GM12878 (cell line): Measurements from ENCODE around the gene NFS1. TPM values are rescaled to one million over a fixed set of nuclear protein-coding genes. Genes with fewer than 3 reads are reported as not detected.

Source experiments
- ATAC-seq: fragments of 200-7000 bp; cut with Tn5 transposase; 3 replicates; pipeline ENCODE4 v1.9.1; 2020; ENCODE audit warnings: mild to moderate bottlenecking, moderate library complexity
- BruUV-seq: library from RNA; stranded (reverse); fragments of 400-500 nt; replicated peaks from 2 replicates; lab custom pipeline; 2021; lab: Mats Ljungman, UMichigan
- CTCF ChIA-PET: fragments of 300-600 bp; sonication (Branson Sonifier 250); formaldehyde crosslinking; extraction: SDS; loops from one replicate; lab custom pipeline; 2021; ENCODE audit warnings: inconsistent platforms; lab: Yijun Ruan, JAX
- POLR2A ChIA-PET: fragments of 350-600 bp; formaldehyde crosslinking; extraction: SDS; loops from one replicate; lab custom pipeline; 2021; ENCODE audit warnings: inconsistent platforms; lab: Charles Lee
- RAD21 ChIA-PET: fragments of 300-600 bp; sonication (Branson Sonifier 250); formaldehyde crosslinking; loops from one replicate; lab custom pipeline; 2023; ENCODE audit warnings: antibody characterized with exemption; ENCODE audit not compliant: unreplicated experiment; lab: Charles Lee
- SMC1A ChIA-PET: fragments of 300-600 bp; sonication (Branson Sonifier 250); formaldehyde crosslinking; loops from one replicate; lab custom pipeline; 2023; ENCODE audit not compliant: unreplicated experiment, uncharacterized antibody; lab: Charles Lee
- DNase-seq: peaks from one replicate; pipeline ENCODE4 v3.0.0-alpha.2; 2011; ENCODE audit warnings: low read depth, low spot score
- FAIRE-seq: peaks from 3 replicates; lab custom pipeline; 2011; peaks lifted over from hg19 to GRCh38; lab: Jason Lieb, UNC
- H2AFZ ChIP-seq: 2 replicates; pipeline ENCODE4 v1.6.0; 2011; ENCODE audit warnings: low read depth, low read length, control low read depth; ENCODE audit not compliant: control insufficient read depth
- H3K27ac ChIP-seq: 2 replicates; pipeline ENCODE4 v1.5.1; 2011; ENCODE audit warnings: control low read depth; ENCODE audit not compliant: control insufficient read depth, insufficient read depth
- H3K27me3 ChIP-seq, 2 experiments: replicated peaks in 1 of 2; 2 replicates each; pipeline versions ENCODE4 v1.6.0 to v1.6.1; 2011; ENCODE audit warnings: low read length in 1 of 2; ENCODE audit not compliant: control insufficient read depth in 2 of 2, insufficient read depth in 2 of 2
- H3K36me3 ChIP-seq, 2 experiments: 2 replicates each; pipeline ENCODE4 v1.5.1; 2011; ENCODE audit warnings: low read length in 1 of 2; ENCODE audit not compliant: control insufficient read depth in 2 of 2, insufficient read depth in 2 of 2
- H3K4me1 ChIP-seq: 2 replicates; pipeline ENCODE4 v1.6.1; 2011; ENCODE audit warnings: mild to moderate bottlenecking, low read length, moderate library complexity, mixed read lengths; ENCODE audit not compliant: control insufficient read depth, insufficient read depth
- H3K4me2 ChIP-seq: 2 replicates; pipeline ENCODE4 v1.6.0; 2011; ENCODE audit warnings: control low read depth; ENCODE audit not compliant: control insufficient read depth, insufficient read depth
- H3K4me3 ChIP-seq: fragments of 200-600 bp; sonication (generic); 2 replicates; pipeline ENCODE4 v1.5.1; 2016
- H3K79me2 ChIP-seq: 2 replicates; pipeline ENCODE4 v1.6.0; 2011; ENCODE audit warnings: low read length; ENCODE audit not compliant: control insufficient read depth, insufficient read depth
- H3K9ac ChIP-seq: 2 replicates; pipeline ENCODE4 v1.8.0; 2011; ENCODE audit warnings: low read length, control low read depth, mixed read lengths; ENCODE audit not compliant: control insufficient read depth, insufficient read depth
- H3K9me3 ChIP-seq: replicated peaks from 3 replicates; pipeline ENCODE4 v1.5.1; 2011; ENCODE audit warnings: mild to moderate bottlenecking, low read length; ENCODE audit not compliant: control insufficient read depth, insufficient read depth
- H4K20me1 ChIP-seq: 2 replicates; pipeline ENCODE4 v1.6.0; 2011; ENCODE audit not compliant: control insufficient read depth, insufficient read depth
- BACH1 ChIP-seq: fragments of 450-650 bp; IDR thresholded peaks from 2 replicates; pipeline ENCODE4 v1.6.1; 2017; ENCODE audit warnings: mild to moderate bottlenecking, borderline replicate concordance
- CREB1 ChIP-seq: IDR thresholded peaks from 2 replicates; pipeline ENCODE4 v1.6.1; 2012; ENCODE audit warnings: low read depth, mild to moderate bottlenecking, inconsistent platforms
- FOS ChIP-seq: IDR thresholded peaks from 3 replicates; pipeline ENCODE4 v1.6.1; 2011; ENCODE audit warnings: borderline replicate concordance; ENCODE audit not compliant: insufficient read length; ENCODE audit errors: extremely low read depth
- MXI1 ChIP-seq: fragments of 150-350 bp; IDR thresholded peaks from 2 replicates; pipeline ENCODE4 v1.6.1; 2011; ENCODE audit warnings: low read depth, mild to moderate bottlenecking, inconsistent platforms, low read length, improper control_type of control experiment
- NR2C2 ChIP-seq: IDR thresholded peaks from 2 replicates; pipeline ENCODE4 v1.6.1; 2011; ENCODE audit warnings: borderline replicate concordance, low read depth; ENCODE audit not compliant: control insufficient read depth, insufficient read length
- POU2F2 ChIP-seq: IDR thresholded peaks from 3 replicates; pipeline ENCODE4 v1.6.1; 2011; ENCODE audit warnings: low read depth, mild to moderate bottlenecking, low read length, borderline replicate concordance
- RAD21 ChIP-seq: IDR thresholded peaks from 2 replicates; pipeline ENCODE4 v1.6.1; 2011; ENCODE audit warnings: mild to moderate bottlenecking, low read depth, low read length, moderate library complexity; ENCODE audit not compliant: insufficient read depth
- RBBP5 ChIP-seq: fragments of 200-600 bp; sonication (generic); conservative IDR thresholded peaks from 2 replicates; pipeline ENCODE4 v1.6.1; 2016
- SREBF1 ChIP-seq: IDR thresholded peaks from 2 replicates; pipeline ENCODE4 v1.6.1; 2012; ENCODE audit warnings: mild to moderate bottlenecking, low read length
- STAT1 ChIP-seq: fragments of 450-650 bp; conservative IDR thresholded peaks from 2 replicates; pipeline ENCODE4 v1.6.1; 2014; ENCODE audit warnings: antibody characterized with exemption, mild to moderate bottlenecking
- TCF3 ChIP-seq: IDR thresholded peaks from 2 replicates; pipeline ENCODE4 v1.6.1; 2012; ENCODE audit warnings: low read depth, mild to moderate bottlenecking, low read length, borderline replicate concordance; ENCODE audit not compliant: insufficient read depth
- WRNIP1 ChIP-seq: IDR thresholded peaks from 2 replicates; pipeline ENCODE4 v1.6.1; 2011; ENCODE audit warnings: low read depth, low read length, improper control_type of control experiment, borderline replicate concordance
- YY1 ChIP-seq: IDR thresholded peaks from 2 replicates; pipeline ENCODE4 v1.6.1; 2011; ENCODE audit warnings: low read depth, mild to moderate bottlenecking, low read length
- ZNF207 ChIP-seq: fragments of 450-650 bp; IDR thresholded peaks from 2 replicates; pipeline ENCODE4 v1.6.1; 2014; ENCODE audit warnings: antibody characterized with exemption, mild to moderate bottlenecking, borderline replicate concordance
- WGBS: methylation state at CpG from one replicate; pipeline ENCODE4 v1.1.6; 2016; ENCODE audit warnings: low lambda C conversion rate; ENCODE audit not compliant: insufficient replicate concordance, insufficient coverage; ENCODE audit errors: missing lambda C conversion rate; 5-methylcytosine and 5-hydroxymethylcytosine counted together
- in situ Hi-C: fragments of 300-500 bp; cut with MboI; formaldehyde crosslinking; loops from 9 replicates; pipeline ENCODE4 v1.14.3; 2018; ENCODE audit warnings: mixed read lengths
- intact Hi-C: fragments of 100-400 bp; cut with micrococcal nuclease; formaldehyde crosslinking; loops from one replicate; pipeline ENCODE4 v1.14.2; 2022; ENCODE audit not compliant: unreplicated experiment
- polyA plus RNA-seq, 11 experiments: library from polyadenylated mRNA; depleted of rRNA in 4 of 11; unstranded in 6 of 11; stranded (reverse) in 5 of 11; fragments of >200 nt; fragmentation: Nextera tagmentation in 4 of 11; fragmentation: Illumina TruSeq in 1 of 11; extraction: Ambion mirVana in 4 of 11; extraction: Trizol in 1 of 11; gene quantifications; 1 replicate in 1 of 11; 2 replicates in 10 of 11; pipeline versions ENCODE4 v1.2.1 to v1.2.3, GENCODE V29; 2011 to 2016; ENCODE audit warnings: inconsistent platforms in 2 of 11, missing spikeins in 2 of 11, low read depth in 1 of 11
- total RNA-seq, 4 experiments: library from RNA; depleted of rRNA in 3 of 4; stranded (reverse); fragments of >200 nt in 3 of 4; fragmentation: Illumina TruSeq in 1 of 4; extraction: Trizol in 1 of 4; gene quantifications; 2 replicates each; pipeline versions ENCODE4 v1.2.1 to v1.2.3, GENCODE V29; 2013 to 2021
- TF ChIP-seq, protein P1 (sequence below): fragments of 150-350 bp; IDR thresholded peaks from 2 replicates; pipeline ENCODE4 v1.6.1; 2016; ENCODE audit warnings: low read depth, low read length

NFS1 gene
- total and polyA plus RNA-seq, 10 of the 15 experiments (the other 5 are each of a cell fraction or from before 2014, with no cell fraction given), result 9.2 to 74.1 (median 38.6) TPM

DNA sequence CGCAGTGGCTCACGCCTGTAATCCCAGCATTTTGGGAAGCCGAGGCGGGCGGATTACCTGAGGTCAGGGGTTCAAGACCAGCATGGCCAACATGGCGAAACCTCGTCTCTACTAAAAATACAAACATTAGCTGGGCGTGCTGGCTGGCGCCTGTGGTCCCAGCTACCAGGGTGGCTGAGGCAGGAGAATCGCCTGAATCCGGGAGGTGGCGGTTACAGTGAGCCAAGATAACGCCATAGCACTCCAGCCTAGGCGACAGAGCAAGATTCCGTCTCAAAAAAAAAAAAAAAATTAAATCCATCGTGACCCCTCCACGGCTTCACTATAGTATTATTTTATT, 33.2 kb downstream of the NFS1 start:
- no peak overlapping the region for H3K9ac ChIP-seq
- DNase-seq (no peak), FAIRE-seq (no peak), ATAC-seq (no peak)
- peaks cover 0 to 4% of the 10 kb centered on the region in 2 experiments; a peak in 1 of 4 replicates for H3K36me3 ChIP-seq
- no peak overlapping the region for H3K27ac ChIP-seq
- peaks cover 3% of the 10 kb centered on the region for H4K20me1 ChIP-seq
- H3K4me2 ChIP-seq, result no peak overlapping the region
- WGBS, result 97% methylated on average over 17 of the region's 17 CpGs
- no peak overlapping the region for H3K4me3 ChIP-seq
- CTCF ChIA-PET, result interaction anchor here (0.6 to 2.5 kb wide), 4 partner anchors 9 to 1642 kb away, joined by 3 to 9 read pairs (median 3); partner anchors contain the start of gene RBM39
- H3K4me1 ChIP-seq, result no peaks in the 10 kb centered on the region
- in situ Hi-C loops (no loop called here), intact Hi-C loops (loop anchor here (2.0 kb wide), 2 partner anchors 47 to 77 kb away; partner anchors contain the start of gene RBM39)
- SMC1A ChIA-PET, result interaction anchor here (1.0 to 1.1 kb wide), 2 partner anchors 10 to 58 kb away, joined by 3 read pairs; no protein-coding TSS in a partner anchor
- H2AFZ ChIP-seq, result no peak overlapping the region
- no peaks in the 10 kb centered on the region for H3K9me3 ChIP-seq
- H3K27me3 ChIP-seq, result no peaks in the 10 kb centered on the region
- POLR2A ChIA-PET, result interaction anchor here (0.5 to 1.6 kb wide), 7 partner anchors 9 to 254 kb away, joined by 3 to 7 read pairs (median 4); no protein-coding TSS in a partner anchor
- RAD21 ChIA-PET, result no interaction called here
- BruUV-seq, result no TSS peak
- peaks cover 41% of the 10 kb centered on the region for H3K79me2 ChIP-seq
- TF ChIP-seq STAT1, result no peak
- no peak for TF ChIP-seq ZNF207
- TF ChIP-seq YY1, result no peak
- TF ChIP-seq WRNIP1, result no peak
- TF ChIP-seq RAD21, result no peak
- no peak for TF ChIP-seq TCF3
- TF ChIP-seq FOS, result no peak
- no peak for TF ChIP-seq SREBF1
- no peak for TF ChIP-seq MXI1
- TF ChIP-seq CREB1, result no peak
- TF ChIP-seq BACH1, result no peak
- TF ChIP-seq NR2C2, result no peak
- TF ChIP-seq RBBP5, result no peak
- TF ChIP-seq POU2F2, result no peak
- TF ChIP-seq, protein P1, sequence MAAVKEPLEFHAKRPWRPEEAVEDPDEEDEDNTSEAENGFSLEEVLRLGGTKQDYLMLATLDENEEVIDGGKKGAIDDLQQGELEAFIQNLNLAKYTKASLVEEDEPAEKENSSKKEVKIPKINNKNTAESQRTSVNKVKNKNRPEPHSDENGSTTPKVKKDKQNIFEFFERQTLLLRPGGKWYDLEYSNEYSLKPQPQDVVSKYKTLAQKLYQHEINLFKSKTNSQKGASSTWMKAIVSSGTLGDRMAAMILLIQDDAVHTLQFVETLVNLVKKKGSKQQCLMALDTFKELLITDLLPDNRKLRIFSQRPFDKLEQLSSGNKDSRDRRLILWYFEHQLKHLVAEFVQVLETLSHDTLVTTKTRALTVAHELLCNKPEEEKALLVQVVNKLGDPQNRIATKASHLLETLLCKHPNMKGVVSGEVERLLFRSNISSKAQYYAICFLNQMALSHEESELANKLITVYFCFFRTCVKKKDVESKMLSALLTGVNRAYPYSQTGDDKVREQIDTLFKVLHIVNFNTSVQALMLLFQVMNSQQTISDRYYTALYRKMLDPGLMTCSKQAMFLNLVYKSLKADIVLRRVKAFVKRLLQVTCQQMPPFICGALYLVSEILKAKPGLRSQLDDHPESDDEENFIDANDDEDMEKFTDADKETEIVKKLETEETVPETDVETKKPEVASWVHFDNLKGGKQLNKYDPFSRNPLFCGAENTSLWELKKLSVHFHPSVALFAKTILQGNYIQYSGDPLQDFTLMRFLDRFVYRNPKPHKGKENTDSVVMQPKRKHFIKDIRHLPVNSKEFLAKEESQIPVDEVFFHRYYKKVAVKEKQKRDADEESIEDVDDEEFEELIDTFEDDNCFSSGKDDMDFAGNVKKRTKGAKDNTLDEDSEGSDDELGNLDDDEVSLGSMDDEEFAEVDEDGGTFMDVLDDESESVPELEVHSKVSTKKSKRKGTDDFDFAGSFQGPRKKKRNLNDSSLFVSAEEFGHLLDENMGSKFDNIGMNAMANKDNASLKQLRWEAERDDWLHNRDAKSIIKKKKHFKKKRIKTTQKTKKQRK, result no peak
